Caco-2 (cell line): ENCODE results near the gene GRB10. TPM values are rescaled to one million over a fixed set of nuclear protein-coding genes. Genes with fewer than 3 reads are reported as not detected.

ENCODE experiments used
- BruUV-seq: library from RNA; stranded (reverse); fragments of 400-500 nt; replicated peaks from 2 replicates; lab custom pipeline; 2021; lab: Mats Ljungman, UMichigan
- CTCF ChIA-PET: fragments of 300-600 bp; sonication (Branson Sonifier 250); formaldehyde crosslinking; loops from one replicate; lab custom pipeline; 2022; ENCODE audit warnings: antibody characterized with exemption; lab: Charles Lee
- POLR2A ChIA-PET: fragments of 300-600 bp; sonication (Branson Sonifier 250); formaldehyde crosslinking; loops from one replicate; lab custom pipeline; 2022; ENCODE audit warnings: antibody characterized with exemption; lab: Charles Lee
- DNase-seq, 2 experiments: peaks; one replicate each; pipeline versions ENCODE4 v3.0.0 to v3.0.0-alpha.2; 2020 to 2022
- H3K27me3 ChIP-seq: replicated peaks from 2 replicates; pipeline ENCODE4 v1.6.0; 2011; ENCODE audit warnings: low read length; ENCODE audit not compliant: control insufficient read depth, insufficient read depth
- H3K36me3 ChIP-seq: 2 replicates; pipeline ENCODE4 v1.5.1; 2011; ENCODE audit warnings: low read length; ENCODE audit not compliant: control insufficient read depth, insufficient read depth
- H3K4me1 ChIP-seq: fragments of 250-450 bp; sonication (Bioruptor Pico); 2 replicates; pipeline ENCODE4 v1.5.1; 2020; ENCODE audit warnings: mild to moderate bottlenecking
- H3K4me3 ChIP-seq: 2 replicates; pipeline ENCODE4 v1.5.1; 2011; ENCODE audit warnings: low read depth, mild to moderate bottlenecking, control low read depth, low read length
- H3K9me3 ChIP-seq: fragments of 250-450 bp; sonication (Bioruptor Pico); 2 replicates; pipeline ENCODE4 v1.5.1; 2020; ENCODE audit warnings: mild to moderate bottlenecking, moderate library complexity
- H3K27ac Mint-ChIP-seq: one replicate; pipeline ENCODE4 v1.8.0; 2022; ENCODE audit warnings: mixed read lengths; ENCODE audit not compliant: unreplicated experiment
- H3K27me3 Mint-ChIP-seq: one replicate; pipeline ENCODE4 v1.8.0; 2022; ENCODE audit warnings: mixed read lengths; ENCODE audit not compliant: insufficient read depth, unreplicated experiment
- H3K36me3 Mint-ChIP-seq: one replicate; pipeline ENCODE4 v1.8.0; 2022; ENCODE audit warnings: mild to moderate bottlenecking, mixed read lengths; ENCODE audit not compliant: insufficient read depth, unreplicated experiment
- H3K4me1 Mint-ChIP-seq: one replicate; pipeline ENCODE4 v1.8.0; 2022; ENCODE audit warnings: low read depth, mixed read lengths; ENCODE audit not compliant: unreplicated experiment
- H3K4me3 Mint-ChIP-seq: one replicate; pipeline ENCODE4 v1.8.0; 2022; ENCODE audit warnings: mild to moderate bottlenecking, moderate library complexity, mixed read lengths; ENCODE audit not compliant: unreplicated experiment
- H3K9me3 Mint-ChIP-seq: one replicate; pipeline ENCODE4 v1.8.0; 2022; ENCODE audit warnings: mixed read lengths; ENCODE audit not compliant: unreplicated experiment
- intact Hi-C: fragments of 100-400 bp; cut with micrococcal nuclease; formaldehyde crosslinking; loops from one replicate; pipeline ENCODE4 v1.10.0; 2022; ENCODE audit not compliant: unreplicated experiment
- total RNA-seq: library from RNA; stranded (reverse); gene quantifications from 2 replicates; pipeline ENCODE4 v1.2.3, GENCODE V29; 2022
- TF ChIP-seq, protein P1 (sequence below), 2 experiments: fragments of 200-600 bp in 1 of 2; IDR thresholded peaks; 1 replicate in 1 of 2; 2 replicates in 1 of 2; pipeline versions ENCODE4 v1.5.1 to v1.8.0; 2011 to 2022; ENCODE audit warnings: antibody characterized with exemption in 1 of 2, control low read depth in 1 of 2, inconsistent platforms in 1 of 2, low read depth in 1 of 2, low read length in 1 of 2, mild to moderate bottlenecking in 1 of 2, moderate library complexity in 1 of 2; ENCODE audit not compliant: insufficient read depth in 1 of 2, severe bottlenecking in 1 of 2, unreplicated experiment in 1 of 2

The GRB10 gene
- total RNA-seq, 1 experiment from 2014 or later: 79.3 TPM

DNA sequence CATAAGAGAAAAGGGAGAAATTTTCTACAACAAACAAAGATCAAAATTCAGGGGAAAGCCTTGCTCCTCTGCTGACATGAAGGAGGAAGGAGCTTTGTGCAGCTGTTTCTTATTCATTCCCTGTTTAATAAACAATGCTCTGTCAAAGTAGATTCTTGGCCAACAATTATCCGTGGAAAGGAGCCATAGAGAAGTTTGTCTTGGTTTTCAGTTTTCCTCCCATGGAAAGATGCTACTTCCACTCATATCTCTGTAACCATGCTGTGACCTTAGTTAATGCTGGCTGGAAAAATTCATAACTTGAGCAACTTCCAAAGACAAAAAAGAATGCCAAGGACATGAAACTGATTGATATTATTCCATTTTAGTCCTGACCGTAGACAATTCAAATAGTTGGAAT, 225.6 kb downstream of the GRB10 start:
- TF ChIP-seq, protein P1, sequence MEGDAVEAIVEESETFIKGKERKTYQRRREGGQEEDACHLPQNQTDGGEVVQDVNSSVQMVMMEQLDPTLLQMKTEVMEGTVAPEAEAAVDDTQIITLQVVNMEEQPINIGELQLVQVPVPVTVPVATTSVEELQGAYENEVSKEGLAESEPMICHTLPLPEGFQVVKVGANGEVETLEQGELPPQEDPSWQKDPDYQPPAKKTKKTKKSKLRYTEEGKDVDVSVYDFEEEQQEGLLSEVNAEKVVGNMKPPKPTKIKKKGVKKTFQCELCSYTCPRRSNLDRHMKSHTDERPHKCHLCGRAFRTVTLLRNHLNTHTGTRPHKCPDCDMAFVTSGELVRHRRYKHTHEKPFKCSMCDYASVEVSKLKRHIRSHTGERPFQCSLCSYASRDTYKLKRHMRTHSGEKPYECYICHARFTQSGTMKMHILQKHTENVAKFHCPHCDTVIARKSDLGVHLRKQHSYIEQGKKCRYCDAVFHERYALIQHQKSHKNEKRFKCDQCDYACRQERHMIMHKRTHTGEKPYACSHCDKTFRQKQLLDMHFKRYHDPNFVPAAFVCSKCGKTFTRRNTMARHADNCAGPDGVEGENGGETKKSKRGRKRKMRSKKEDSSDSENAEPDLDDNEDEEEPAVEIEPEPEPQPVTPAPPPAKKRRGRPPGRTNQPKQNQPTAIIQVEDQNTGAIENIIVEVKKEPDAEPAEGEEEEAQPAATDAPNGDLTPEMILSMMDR (IDR thresholded peaks at IDR 0.05; ENCODE audit: insufficient read depth in 1 of 2, low read depth in 1 of 2, low read length in 1 of 2, severe bottlenecking in 1 of 2, unreplicated experiment in 1 of 2): no peak
- ChIA-PET POLR2A (interaction anchor here (1.8 kb wide), 1 partner anchor 8 kb away, joined by 9 read pairs; the partner anchor contains the start of gene DDC), CTCF (no interaction called here)
- Histone ChIP-seq H3K9me3 (no peaks in the 10 kb centered on the region), H3K4me3 (no peak overlapping the region), H3K4me1 (peaks cover 75% of the 10 kb centered on the region), H3K27me3 (no peaks in the 10 kb centered on the region), H3K36me3 (peaks cover 1% of the 10 kb centered on the region; the same call in 1 of the 2 replicates)
- BruUV-seq: no TSS peak
- Mint-ChIP-seq H3K36me3 (peaks cover 18% of the 10 kb centered on the region), H3K27me3 (no peaks in the 10 kb centered on the region), H3K4me1 (peaks cover 61% of the 10 kb centered on the region), H3K27ac (peak overlapping the region; percentile 61), H3K4me3 (no peak overlapping the region), H3K9me3 (no peaks in the 10 kb centered on the region)
- intact Hi-C loops: no loop called here
- no peak for DNase-seq

GRCh38 chr7:50556247-50556991, 226.3 kb downstream of the GRB10 start:
- H3K9me3 ChIP-seq: no peaks in the 10 kb centered on the region
- no peak overlapping the region for H3K4me3 Mint-ChIP-seq

DNA sequence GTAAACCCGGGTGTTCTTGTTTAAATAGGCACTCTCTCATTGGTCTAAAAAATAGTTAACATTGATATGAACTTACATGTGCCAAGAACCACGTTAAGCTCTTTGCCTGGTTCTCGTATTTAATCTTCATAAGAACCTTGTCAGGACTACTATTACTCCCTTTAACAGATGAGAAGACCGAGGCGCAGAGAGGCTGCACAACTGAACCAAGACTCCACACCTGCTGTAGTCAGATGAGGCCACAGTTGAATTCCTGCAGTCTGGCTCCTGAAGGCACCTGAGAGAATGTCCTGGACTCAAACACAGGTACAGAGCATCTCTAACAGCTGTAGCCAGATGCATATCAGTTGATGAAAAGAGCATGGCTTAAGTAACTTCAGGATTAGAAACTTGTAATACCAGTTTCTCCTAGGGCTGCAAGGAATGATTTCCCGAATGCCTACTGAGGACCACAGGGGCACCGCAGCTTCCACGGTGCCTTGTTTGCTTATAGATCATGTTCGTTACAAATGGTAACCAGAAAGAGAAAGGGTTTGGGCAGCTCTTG, 227.0 kb downstream of the GRB10 start:
- peaks cover 16% of the 10 kb centered on the region for H3K36me3 Mint-ChIP-seq
- H3K9me3 Mint-ChIP-seq: no peaks in the 10 kb centered on the region
- H3K9me3 ChIP-seq: no peaks in the 10 kb centered on the region
- intact Hi-C loops: loop anchor here (1.0 kb wide), 2 partner anchors 9 to 24 kb away; no protein-coding TSS in a partner anchor
- ChIA-PET CTCF (interaction anchor here (0.8 kb wide), 1 partner anchor 10 kb away, joined by 4 read pairs; the partner anchor contains the start of gene DDC), POLR2A (interaction anchor here (1.8 kb wide), 1 partner anchor 10 kb away, joined by 9 read pairs; the partner anchor contains the start of gene DDC)
- H3K4me1 ChIP-seq: peaks cover 78% of the 10 kb centered on the region
- H3K27ac Mint-ChIP-seq: peak overlapping the region; percentile 61
- H3K4me1 Mint-ChIP-seq: peaks cover 57% of the 10 kb centered on the region
- BruUV-seq: no TSS peak
- no peaks in the 10 kb centered on the region for H3K27me3 Mint-ChIP-seq
- TF ChIP-seq, protein P1 (IDR thresholded peaks at IDR 0.05; ENCODE audit: insufficient read depth in 1 of 2, low read depth in 1 of 2, low read length in 1 of 2, severe bottlenecking in 1 of 2, unreplicated experiment in 1 of 2): no peak
- no peak for DNase-seq
- H3K4me3 Mint-ChIP-seq: no peak overlapping the region
- H3K4me3 ChIP-seq: no peak overlapping the region
- H3K27me3 ChIP-seq: no peaks in the 10 kb centered on the region
- H3K36me3 ChIP-seq: peaks cover 1% of the 10 kb centered on the region; the same call in 1 of the 2 replicates

More at GRCh38 chr7:50556247-50556991, 226.3 kb downstream of the GRB10 start:
- peak overlapping the region; percentile 61 for H3K27ac Mint-ChIP-seq
- H3K4me1 Mint-ChIP-seq: peaks cover 57% of the 10 kb centered on the region
- intact Hi-C loops: loop anchor here (1.0 kb wide), 2 partner anchors 8 to 25 kb away; no protein-coding TSS in a partner anchor
- Histone ChIP-seq H3K4me1 (peaks cover 82% of the 10 kb centered on the region), H3K36me3 (peaks cover 1% of the 10 kb centered on the region; the same call in 1 of the 2 replicates), H3K4me3 (no peak overlapping the region), H3K27me3 (no peaks in the 10 kb centered on the region)
- peak in 1 of 2 experiments; percentile 56 for DNase-seq
- H3K27me3 Mint-ChIP-seq: no peaks in the 10 kb centered on the region
- peaks cover 18% of the 10 kb centered on the region for H3K36me3 Mint-ChIP-seq
- H3K9me3 Mint-ChIP-seq: no peaks in the 10 kb centered on the region
- TF ChIP-seq, protein P1 (IDR thresholded peaks at IDR 0.05; ENCODE audit: insufficient read depth in 1 of 2, low read depth in 1 of 2, low read length in 1 of 2, severe bottlenecking in 1 of 2, unreplicated experiment in 1 of 2): no peak
- ChIA-PET CTCF (interaction anchor here (0.8 kb wide), 1 partner anchor 9 kb away, joined by 4 read pairs; the partner anchor contains the start of gene DDC), POLR2A (interaction anchor here (1.8 kb wide), 1 partner anchor 9 kb away, joined by 9 read pairs; the partner anchor contains the start of gene DDC)
- BruUV-seq: no TSS peak
